GM19238 (cell line): ENCODE data around the gene LRPPRC.
"Not testable (repeated sequence)": the region's sequence is repeated elsewhere in the genome, so short reads cannot be mapped to it uniquely, and the experiment has no call there.

Source experiments
- DNase-seq: peaks from one replicate; pipeline ENCODE4 v3.0.0; 2011; ENCODE audit warnings: low spot score; ENCODE audit not compliant: insufficient read length

The LRPPRC gene

DNA sequence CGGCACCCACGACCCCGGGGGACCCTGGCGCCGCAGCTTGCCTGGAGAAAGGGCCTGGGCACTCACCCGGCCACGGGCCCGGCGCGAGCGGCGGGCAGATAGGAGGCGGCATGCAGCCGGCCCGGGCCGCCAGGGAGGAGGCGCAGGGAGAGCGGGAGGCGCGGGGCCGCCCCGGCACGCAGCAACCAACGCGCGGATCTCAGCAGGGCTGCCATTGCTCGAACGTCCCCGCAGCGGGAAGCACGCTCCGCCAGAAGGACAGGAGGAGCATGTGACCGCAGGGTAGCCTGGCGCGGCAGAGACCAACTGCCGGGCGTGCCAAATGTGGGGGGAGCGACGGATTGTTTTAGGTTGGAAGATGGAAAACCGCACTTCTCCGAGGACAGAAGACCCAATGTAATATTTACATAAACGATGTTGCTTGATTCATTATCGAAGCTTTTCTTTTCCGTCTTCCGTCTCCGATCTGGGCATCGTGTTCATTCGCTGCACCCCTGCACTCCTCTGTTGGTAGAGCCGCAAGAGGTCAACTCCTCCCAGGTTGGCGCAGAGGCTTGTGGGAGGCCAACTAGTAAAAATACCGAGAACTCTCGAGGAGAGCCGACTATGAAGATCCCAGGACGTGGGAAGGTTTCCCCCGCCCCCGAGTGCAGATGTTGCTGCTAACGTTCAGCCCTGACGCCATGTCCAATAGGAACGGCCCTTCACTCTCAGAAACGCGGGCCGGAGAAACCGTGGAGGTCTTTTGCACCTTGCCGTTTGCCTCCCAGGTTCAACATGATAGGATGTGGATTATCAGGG, at the start of gene LRPPRC:
TSS of gene LRPPRC (minus strand) at position 257 of the 801 bp plus-strand sequence. CDS start at position 215, 42 bp downstream.
- peak; percentile 89 for DNase-seq

DNA sequence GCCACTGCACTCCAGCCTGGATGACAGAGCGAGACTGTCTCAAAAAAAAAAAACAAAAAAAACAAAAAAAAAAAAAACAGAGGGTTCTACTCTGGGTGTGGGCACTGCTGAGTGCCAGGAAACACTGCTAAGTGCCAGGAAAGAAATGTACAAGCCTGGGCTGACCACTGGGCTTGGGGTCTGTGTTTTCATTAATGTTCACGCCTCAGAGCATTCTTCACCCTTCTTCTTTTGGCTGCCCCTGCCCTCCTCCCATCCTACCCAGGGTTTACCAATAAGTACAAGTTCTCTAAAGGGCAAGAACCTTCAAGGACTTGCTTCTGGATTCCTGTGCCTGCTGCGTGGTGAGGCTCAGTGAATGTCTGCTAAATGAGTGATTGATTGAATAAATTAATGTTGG, 49.3 kb upstream of the LRPPRC start:
- DNase-seq = no peak

DNA sequence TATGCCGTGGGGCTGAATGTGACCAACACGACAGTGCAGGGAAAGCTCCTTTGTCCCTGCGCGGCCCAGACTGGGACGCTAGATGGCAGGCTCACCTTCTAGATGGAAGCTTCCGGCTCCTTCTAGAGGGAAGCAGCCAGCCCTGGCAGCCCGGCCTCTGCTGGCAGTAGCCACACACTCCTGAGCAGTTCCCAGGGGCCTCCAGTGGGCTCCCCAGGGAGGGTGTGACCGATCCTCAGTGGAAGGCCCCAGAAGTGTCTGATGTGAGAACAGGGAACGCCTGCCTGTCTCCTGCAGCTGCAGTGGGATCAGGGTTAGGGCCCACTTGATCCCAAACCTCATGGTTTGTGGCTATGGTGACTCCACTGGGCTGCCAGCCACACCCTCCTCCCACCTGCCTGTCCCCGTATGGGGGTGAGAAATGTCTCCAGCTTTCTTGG, 48.5 kb upstream of the LRPPRC start:
- DNase-seq = peak; percentile 79

DNA sequence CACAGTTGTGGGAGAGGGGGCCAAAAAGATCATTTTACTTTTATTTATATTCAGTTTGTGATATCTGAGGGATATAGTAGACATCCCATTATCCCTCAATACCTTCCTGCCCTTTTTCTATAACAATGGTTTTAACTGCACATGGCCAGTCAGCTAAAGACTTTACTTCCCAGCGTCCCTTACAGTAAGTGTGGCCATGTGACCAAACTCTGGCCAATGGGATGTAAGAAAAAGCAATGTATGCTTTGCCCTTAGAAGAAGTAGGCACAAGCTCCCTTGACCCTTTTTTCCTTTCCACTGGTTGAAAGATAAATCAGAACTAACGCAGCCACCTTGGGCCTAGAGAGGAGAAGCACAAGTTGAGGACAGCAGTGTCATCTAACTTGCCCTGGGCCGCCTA, 44.6 kb upstream of the LRPPRC start:
- DNase-seq = no peak

DNA sequence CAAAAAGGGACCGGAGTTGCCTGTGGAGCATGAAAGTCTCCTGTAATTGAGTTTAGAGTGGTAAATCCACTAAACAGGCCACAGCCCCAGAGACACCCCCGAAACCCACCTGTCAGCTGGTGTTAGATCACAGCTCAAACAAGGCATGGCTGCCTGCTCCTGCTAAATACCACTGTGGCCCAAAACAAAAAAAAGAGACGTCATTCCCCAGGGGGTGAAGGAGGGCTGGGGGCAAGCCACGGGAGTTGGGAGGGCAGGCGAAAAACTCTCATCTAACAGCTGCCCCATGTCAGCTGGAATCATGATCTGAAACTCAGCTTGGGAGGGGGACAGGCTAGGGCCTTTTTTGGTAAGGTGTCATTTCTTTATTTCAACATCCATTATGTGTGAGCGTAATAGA, 42.5 kb upstream of the LRPPRC start:
- no peak for DNase-seq

DNA sequence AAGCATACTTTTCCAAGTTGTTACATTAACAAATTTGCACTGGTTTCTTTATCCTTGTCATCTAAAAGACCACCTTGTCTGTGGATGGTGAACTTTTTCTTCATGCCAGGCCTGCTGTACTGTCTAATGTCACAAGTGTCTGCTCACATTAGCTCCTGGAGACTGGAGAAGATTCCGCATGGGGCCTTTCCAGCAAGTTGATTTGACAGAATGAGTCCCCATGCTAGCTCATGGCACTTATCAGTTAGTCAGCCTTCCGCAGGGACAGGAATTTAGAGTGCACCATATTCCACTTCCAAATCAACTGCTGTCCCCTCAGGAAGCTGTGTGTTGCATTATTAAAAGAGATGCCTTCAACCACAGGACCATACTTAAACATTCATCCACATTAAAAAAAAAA, 41.4 kb upstream of the LRPPRC start:
- DNase-seq = no peak

DNA sequence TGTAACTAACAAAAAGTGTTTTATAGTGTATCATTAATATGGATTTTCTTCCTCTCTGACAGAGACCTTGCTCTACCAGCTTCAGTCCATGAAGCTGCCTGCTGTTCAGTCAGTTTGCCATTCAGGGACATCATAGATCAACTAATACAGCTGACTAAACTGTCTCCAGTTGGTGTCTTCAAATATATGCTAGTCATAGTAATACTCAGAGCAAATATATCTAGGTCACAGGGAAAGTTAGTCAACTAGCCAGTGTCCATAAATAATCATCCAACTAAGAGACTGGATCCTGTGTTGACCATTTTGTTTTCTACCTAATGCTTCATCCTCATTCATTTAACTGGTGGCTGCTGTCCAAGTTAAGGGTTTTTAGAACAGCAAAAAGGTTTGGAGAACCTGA, 38.2 kb upstream of the LRPPRC start:
- DNase-seq = no peak

DNA sequence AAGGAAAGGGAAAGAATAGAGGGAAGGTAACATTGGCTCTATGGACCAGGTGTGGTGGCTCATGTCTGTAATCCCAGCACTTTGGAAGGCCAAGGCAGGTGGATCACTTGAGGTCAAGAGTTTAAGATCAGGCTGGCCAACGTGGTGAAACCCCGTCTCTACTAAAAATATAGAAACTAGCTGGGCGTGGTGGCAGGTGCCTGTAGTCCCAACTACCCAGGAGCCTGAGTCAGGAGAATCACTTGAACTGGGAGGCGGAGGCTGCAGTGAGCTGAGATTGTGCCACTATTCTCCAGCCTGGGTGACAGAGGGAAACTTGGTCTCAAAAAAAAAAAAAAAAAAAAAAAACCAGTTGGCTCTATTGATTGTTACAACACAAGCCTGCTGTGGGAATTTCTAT, 31.3 kb upstream of the LRPPRC start:
- DNase-seq = not testable (repeated sequence)

DNA sequence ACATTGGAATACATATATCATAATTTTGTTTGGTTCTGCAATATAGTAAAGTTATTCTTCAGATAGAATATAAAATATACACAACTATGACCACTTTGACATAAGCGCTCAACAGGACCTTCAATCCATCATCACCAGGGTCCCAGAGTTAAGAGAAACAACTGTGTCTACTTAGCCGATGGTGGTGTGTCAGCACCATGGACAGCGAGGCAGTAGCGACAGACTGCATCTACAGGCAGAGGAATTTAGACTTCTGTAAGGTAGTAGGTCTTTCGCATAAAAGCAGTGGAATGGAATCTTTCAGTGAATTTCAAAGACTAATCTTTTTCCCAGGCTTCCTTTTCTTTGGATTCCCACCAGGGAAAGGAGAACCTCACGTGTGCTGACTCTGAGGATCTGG, 20.5 kb upstream of the LRPPRC start:
- peak; percentile 7 for DNase-seq

DNA sequence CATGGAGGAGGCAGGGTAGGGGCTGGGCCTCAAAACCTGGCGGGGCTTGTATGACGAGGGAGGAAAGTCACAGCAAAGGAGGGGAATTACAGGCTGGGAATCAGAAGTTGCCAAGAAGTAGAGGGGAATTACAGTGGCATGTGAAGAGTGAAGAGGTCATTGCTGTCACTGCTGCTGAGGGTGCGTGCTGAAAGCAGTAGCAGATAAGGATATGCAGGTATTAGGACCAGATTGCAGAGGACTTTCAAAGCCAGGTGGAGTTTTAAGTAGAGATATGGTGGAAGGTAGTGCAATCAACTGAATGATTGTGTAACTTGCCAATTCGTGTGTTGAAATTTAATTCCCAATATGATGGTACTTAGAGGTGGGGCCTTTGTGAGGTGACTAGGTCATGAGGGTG, 19.4 kb upstream of the LRPPRC start:
- no peak for DNase-seq

DNA sequence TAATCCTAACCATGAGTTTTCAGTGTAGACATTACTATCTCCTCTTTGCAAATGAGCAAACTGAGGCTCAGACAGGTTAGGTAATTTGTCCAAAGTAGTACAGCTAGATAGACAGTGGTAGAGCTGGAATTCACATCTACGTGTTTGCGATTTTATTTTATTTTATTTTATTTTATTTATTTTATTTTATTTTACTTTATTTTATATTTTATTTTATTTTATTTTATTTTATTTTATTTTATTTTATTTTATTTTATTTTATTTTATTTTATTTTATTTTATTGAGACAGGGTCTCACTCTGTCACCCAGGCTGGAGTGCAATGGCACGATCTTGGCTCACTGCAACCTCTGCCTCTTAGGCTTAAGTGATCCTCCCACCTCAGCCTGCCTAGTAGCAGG, 17.4 kb upstream of the LRPPRC start:
- DNase-seq = not testable (repeated sequence)

DNA sequence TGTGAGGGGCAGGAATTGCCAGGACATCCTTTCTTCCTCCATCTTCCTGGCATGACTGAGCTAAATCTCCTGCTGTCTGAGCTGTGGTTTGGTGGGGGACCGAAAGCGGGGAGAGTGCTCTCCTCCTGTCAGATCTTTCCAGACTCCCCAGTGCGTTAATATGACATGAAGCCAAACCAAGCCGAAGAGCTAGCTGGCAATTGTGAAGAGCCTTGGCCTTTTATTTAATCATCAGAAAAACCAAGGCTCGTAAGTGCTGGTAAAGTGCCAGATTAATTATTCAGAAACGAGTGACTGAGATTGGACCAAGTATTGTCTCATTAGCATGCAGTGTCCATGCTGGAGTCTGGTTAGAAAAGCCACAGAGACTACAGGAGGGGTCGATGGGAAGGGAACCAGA, 14.5 kb upstream of the LRPPRC start:
- no peak for DNase-seq

DNA sequence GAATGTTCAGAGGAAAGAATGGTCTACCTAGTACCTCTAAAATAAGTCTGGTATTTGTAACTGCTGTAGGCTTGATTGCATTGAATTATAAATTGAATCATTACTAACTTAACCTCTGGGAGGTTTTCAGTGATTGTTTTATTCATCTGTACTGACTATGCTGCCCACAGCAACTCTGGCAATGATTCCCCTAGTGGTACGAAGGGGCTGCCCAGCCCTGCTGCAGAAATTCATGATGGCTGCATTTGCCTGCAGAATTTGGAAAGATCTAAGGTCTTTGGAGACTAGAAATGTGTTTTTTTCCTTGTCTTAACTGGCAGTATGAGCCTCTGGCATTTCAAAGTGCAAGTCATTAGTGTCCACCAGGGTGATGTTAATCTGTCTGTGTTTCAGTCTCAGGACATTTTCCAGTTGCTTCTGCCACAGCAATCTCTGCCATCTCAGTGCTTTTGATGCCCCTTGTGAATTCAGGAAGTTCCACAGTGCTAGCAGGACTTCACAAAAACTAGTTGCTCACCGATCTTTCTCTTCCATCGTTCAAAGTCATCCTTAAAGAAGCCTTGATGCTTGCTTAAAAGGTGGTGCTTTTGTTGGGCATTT, 13.4 kb upstream of the LRPPRC start:
- no peak for DNase-seq

DNA sequence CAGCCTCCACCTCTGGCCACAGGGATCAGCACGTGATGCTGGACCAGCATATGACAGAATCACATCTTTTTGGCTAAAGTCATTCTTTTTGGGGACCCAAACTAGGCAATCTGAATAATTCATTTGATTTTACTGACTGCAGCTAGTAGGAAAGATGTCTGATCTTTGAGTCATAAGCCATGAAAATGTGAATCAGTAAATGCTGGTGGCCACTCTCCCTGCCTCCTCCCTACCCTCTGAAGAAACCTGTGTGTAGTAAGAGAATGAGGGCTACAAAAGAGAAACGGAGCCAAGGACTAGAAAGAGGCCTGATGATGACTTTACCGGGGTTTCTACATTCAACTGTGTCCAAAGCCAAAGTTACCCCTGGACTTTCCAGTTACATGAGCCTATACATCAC, 10.1 kb upstream of the LRPPRC start:
- no peak for DNase-seq

DNA sequence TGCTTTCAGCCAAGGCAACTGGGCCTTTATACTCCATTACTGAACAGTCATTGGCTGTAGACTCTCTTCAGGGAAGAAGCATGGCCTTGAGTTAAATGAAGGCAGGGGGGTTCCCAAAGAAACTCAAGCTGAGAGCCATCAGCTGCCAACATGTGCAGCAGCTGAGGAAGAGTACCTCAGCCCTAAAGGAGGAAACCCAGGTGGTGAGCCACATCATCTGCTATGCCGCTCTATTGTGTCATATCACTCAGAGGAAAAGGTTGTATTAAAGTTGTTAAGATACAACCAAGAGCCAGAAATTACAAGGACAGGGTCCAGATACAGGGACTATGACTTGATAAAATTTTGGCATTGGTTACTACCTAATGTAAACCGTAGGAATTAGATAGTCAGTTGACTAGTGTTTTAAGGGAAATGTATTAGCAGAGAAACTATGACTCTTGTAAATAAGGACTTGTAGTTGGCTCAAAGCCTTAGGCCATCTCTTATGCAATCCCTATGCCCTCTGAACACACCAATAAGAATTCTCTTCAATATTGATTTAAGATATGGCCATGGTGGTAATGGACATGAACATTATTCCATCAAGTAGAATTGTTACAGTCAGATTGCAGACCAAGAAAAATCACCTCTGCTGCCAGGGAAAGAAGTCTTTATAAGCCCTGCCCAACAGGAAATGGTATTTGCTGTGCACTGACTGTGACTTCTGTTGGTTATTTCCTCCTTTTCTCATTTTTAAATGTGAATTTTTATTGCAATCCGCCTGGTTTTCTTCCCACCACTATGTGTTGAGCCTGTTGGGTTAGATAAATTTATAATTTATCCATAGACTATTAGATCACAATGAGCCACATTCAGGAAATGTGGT, 9.2 kb upstream of the LRPPRC start:
- DNase-seq = no peak

DNA sequence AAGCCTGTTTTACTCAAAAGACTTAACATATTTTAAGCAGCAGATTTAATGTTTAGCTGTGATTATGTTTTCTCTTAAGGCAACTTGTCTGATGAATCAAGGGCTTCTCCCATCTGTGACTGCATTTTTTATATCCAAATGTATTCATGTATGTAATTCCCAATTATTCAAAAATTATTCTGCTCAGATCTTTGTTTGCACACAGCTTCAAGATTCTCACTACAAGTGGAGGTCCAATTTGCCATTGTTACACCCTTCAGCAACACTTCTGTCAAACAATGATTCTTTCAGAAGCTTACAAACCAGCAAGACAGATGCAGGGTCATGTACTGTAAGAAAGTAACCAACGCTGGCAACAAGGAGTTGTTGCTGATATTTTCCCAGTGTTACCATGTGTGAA, 5.9 kb upstream of the LRPPRC start:
- no peak for DNase-seq

DNA sequence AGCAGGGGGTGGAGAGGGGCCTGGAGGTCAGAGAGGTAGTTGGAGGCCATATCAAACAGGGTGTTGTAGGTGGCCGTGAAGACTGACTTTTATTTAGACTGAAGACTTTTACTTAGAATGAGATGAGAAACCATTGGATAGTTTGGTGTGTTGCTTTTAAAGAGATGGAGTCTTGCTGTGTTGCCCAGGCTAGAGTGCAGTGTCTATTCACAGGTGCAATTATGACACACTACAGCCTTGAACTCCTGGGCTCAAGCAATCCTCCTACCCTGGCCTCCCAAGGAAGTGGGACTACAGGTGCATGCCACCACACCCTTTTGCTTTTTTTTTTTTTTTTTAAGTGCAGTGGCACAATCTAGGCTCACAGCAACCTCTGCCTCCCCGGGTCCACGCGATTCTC, 2.5 kb upstream of the LRPPRC start:
- no peak for DNase-seq

DNA sequence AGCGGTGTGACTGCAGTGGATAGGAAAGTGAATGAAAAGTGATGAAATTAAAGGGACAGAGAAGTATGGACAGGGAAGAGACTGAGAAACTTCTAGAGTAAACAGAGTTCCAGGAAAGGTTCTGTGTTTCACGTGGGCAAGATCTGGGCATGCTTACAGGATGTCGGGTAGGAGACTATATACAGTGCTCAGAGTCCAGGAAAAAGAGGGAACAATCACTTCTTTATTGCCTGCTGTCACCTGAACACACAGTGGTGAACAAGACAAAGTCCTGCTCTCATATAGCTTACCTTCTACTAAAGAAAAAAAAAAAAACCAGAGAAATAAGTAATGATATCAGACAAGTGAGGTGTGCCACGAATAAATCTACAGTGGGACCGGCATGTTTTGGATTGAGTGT, 2.4 kb downstream of the LRPPRC start:
- no peak for DNase-seq

DNA sequence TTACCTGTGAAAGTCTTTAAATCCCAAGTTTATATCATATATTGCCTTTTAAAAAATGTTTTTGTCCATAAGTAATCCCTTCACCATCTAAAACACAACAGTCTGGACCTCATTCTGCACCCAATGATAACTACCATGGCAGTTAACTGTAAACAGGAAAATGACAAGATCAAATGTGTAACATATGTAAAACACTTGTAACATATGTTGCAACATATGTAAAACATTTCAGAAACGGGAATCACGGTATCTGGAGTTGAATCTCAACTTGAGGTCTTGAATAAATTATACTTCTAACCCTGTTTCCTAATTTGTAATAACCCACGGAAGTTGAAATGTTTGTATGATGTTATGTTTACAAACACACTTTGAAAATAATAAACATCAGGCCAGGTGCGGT, 6.2 kb downstream of the LRPPRC start:
- no peak for DNase-seq

DNA sequence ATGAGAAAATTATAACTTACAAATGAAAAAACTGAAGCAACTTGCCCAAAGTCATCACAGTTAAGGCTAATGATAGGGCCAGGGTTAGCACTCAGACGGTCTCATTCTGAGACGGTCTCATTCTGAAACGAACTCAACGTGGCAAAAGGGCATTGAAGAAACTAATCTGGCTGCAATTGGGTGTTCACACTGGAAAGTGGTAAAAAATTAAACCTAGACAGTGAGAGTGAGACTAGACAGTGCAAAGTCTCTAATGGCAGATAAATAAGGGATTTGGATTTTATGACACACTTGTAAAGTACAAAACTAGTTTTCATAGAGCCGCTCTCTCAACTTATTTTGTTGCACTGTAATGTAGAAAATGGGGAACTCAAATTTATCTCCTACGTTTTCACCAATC, 9.2 kb downstream of the LRPPRC start:
- DNase-seq = no peak

DNA sequence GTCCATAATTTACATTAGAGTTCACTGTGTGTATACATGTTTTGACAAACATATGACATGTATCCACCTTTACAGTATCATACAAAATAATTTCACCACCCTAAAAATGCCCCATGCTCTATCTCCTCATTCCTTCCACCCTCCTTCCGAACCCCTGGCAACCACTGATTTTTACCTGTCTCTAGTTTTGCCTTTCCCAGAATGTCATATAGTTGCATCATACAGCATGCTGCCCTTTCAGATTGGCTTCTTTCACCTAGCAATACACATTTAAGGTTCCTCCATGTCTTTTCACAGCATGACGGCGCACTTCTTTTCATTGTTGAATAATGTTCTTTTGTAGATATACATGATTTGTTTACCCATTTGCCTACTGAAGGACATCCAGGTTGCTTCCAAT, 10.4 kb downstream of the LRPPRC start:
- DNase-seq = no peak

DNA sequence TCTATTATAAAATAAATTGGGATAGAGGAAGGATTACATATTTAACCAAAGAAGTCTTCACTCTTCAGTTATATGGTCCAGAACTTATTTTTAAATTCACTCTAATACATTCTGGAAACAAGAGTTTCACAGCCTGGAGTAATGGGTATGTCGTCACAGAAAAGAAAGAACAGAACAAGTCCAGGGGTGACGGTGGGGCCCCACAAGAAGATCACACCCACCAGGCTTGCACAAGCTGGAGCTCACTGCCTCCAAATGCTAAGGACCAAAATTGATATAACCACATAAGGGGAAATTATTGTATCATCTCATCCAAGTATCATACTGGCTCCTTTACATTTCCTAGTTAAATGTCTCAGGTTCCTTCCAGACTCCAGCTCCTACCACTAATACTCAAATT, 11.3 kb downstream of the LRPPRC start:
- DNase-seq = no peak
